Subcutaneous abdominal adipose tissue (tissue), 5 donors: ENCODE measurements around the gene HCAR2.
"Not testable (repeated sequence)": the region's sequence is repeated elsewhere in the genome, so short reads cannot be mapped to it uniquely, and the experiment has no call there.

ENCODE experiments used
- H3K27ac ChIP-seq: one replicate; pipeline ENCODE4 v1.7.0; 2013; ENCODE audit warnings: low read depth, mild to moderate bottlenecking, inconsistent platforms, low read length, moderate library complexity
- H3K27me3 ChIP-seq, 5 donors: one replicate each; pipeline ENCODE4 v1.7.0; 2013; ENCODE audit warnings: low read length in 5 of 5, inconsistent platforms in 1 of 5; ENCODE audit not compliant: control insufficient read depth in 5 of 5, insufficient read depth in 4 of 5
- H3K36me3 ChIP-seq, 5 donors: one replicate each; pipeline ENCODE4 v1.7.0; 2013; ENCODE audit warnings: low read length in 5 of 5; ENCODE audit not compliant: control insufficient read depth in 5 of 5, insufficient read depth in 5 of 5
- H3K4me1 ChIP-seq, 5 donors: one replicate each; pipeline ENCODE4 v1.7.0; 2013; ENCODE audit warnings: low read length in 5 of 5, mild to moderate bottlenecking in 3 of 5, moderate library complexity in 1 of 5; ENCODE audit not compliant: control insufficient read depth in 5 of 5, insufficient read depth in 5 of 5
- H3K4me3 ChIP-seq, 5 donors: one replicate each; pipeline ENCODE4 v1.7.0; 2013; ENCODE audit warnings: low read length in 5 of 5, low read depth in 1 of 5
- H3K9ac ChIP-seq, 5 donors: one replicate each; pipeline ENCODE4 v1.7.0; 2013; ENCODE audit warnings: low read length in 5 of 5, mild to moderate bottlenecking in 4 of 5, moderate library complexity in 3 of 5
- H3K9me3 ChIP-seq, 5 donors: one replicate each; pipeline ENCODE4 v1.7.0; 2013; ENCODE audit warnings: low read length in 5 of 5; ENCODE audit not compliant: control insufficient read depth in 5 of 5
- donor health status: healthy.
- donor health status: healthy.
- donor health status: healthy.
- donor health status: healthy.
- donor health status: healthy.

Gene HCAR2

GRCh38 chr12:122691566-122691965 is 11.6 kb downstream of the HCAR2 start:
- H3K4me1 ChIP-seq: peaks cover 0 to 18% (median 5%) of the 10 kb centered on the region in 5 donors
- H3K9ac ChIP-seq: no peak overlapping the region
- H3K9me3 ChIP-seq: no peaks in the 10 kb centered on the region

GRCh38 chr12:122688291-122688690 is 14.9 kb downstream of the HCAR2 start:
- Histone ChIP-seq H3K9me3 (no peaks in the 10 kb centered on the region), H3K27ac (no peak overlapping the region), H3K9ac (no peak overlapping the region), H3K27me3 (no peaks in the 10 kb centered on the region), H3K36me3 (no peaks in the 10 kb centered on the region), H3K4me3 (no peak overlapping the region), H3K4me1 (peaks cover 0 to 23% (median 5%) of the 10 kb centered on the region in 5 donors)

More at GRCh38 chr12:122691566-122691965, 11.6 kb downstream of the HCAR2 start:
- peak overlapping the region in 1 of 5 donors; percentile 27 for H3K4me3 ChIP-seq
- H3K27me3 ChIP-seq: no peaks in the 10 kb centered on the region
- H3K36me3 ChIP-seq: no peaks in the 10 kb centered on the region
- H3K27ac ChIP-seq: no peak overlapping the region

- Histone ChIP-seq H3K9ac (no peak overlapping the region), H3K27ac (no peak overlapping the region), H3K4me3 (no peak overlapping the region), H3K4me1 (peaks cover 0 to 23% (median 5%) of the 10 kb centered on the region in 5 donors), H3K36me3 (no peaks in the 10 kb centered on the region), H3K9me3 (no peaks in the 10 kb centered on the region), H3K27me3 (no peaks in the 10 kb centered on the region)
Measured at GRCh38 chr12:122687086-122687485, 16.1 kb downstream of the HCAR2 start.

DNA sequence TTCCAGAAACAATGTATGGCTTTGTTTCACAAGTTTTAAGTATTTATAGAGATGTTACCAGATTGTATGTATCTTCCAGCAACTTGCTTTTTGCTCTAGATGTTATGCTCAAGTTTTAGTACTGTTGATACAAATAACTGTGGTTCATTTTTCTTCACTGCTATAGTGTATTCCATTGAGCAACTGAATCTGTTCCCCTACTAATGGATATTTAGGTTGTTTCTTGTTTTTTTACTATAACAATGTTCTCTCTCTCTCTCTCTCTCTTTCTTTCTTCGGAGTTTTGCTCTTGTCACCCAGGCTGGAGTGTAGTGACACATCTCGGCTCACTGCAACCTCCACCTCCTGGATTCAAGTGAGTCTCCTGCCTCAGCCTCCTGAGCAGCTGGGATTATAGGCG is 16.6 kb downstream of the HCAR2 start:
- Histone ChIP-seq H3K27me3 (no peaks in the 10 kb centered on the region), H3K27ac (no peak overlapping the region)

DNA sequence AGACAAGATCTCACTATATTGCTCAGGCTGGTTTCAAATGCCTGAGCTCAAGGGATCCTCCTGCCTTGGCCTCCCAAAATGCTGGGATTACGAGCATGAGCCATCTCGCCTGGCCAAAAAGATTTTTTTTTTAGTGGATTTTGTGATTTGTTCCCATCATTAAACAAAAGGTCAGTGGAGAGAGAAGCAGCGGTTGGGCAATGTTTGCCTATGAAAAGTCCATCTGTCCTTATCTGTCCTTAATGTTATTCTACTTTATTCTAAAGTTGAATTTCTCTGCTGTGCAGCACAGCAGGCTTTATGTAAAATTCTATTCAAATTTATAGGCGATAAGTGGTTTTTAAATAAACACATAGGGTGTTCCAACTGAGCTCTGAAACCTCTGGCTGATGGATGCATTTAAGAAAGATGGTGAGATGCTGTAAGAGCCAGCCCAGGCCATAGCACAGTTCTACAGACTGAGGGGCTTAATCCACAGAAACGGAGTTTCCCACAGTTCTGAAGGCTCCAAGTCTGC is 18.8 kb downstream of the HCAR2 start:
- no peak overlapping the region for H3K9ac ChIP-seq
- no peaks in the 10 kb centered on the region for H3K27me3 ChIP-seq
- no peak overlapping the region for H3K4me3 ChIP-seq
- peaks cover 0 to 18% (median 14%) of the 10 kb centered on the region in 5 donors for H3K4me1 ChIP-seq
- no peaks in the 10 kb centered on the region for H3K36me3 ChIP-seq
- no peak overlapping the region for H3K27ac ChIP-seq
- no peaks in the 10 kb centered on the region for H3K9me3 ChIP-seq

More for the DNA sequence above, 16.6 kb downstream of the HCAR2 start:
- Histone ChIP-seq H3K4me3 (no peak overlapping the region), H3K9me3 (no peaks in the 10 kb centered on the region), H3K36me3 (no peaks in the 10 kb centered on the region), H3K4me1 (peaks cover 0 to 24% (median 7%) of the 10 kb centered on the region in 5 donors), H3K9ac (no peak overlapping the region)

DNA sequence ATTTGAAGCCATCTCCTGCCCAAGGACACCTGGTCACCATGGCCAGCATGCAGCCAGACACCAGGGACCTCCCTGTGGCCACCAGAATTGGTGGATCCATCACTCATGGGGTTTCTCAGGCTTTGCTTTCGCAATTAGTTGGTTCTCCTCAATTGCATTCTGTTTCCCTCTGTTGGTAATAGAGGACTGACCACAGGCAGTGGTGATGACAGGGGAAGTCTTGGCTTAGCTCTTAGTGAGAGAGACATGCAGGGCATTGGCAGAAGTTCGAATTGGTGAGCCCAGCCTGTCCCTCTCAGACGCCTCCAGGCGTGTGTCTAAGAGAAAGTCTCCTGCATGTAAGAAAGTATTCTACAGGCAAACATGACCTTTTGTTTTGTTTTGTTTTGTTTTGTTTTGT is 21.3 kb downstream of the HCAR2 start:
- H3K27me3 ChIP-seq: no peaks in the 10 kb centered on the region
- H3K9ac ChIP-seq: no peak overlapping the region
- no peaks in the 10 kb centered on the region for H3K9me3 ChIP-seq
- no peak overlapping the region for H3K4me3 ChIP-seq
- H3K36me3 ChIP-seq: no peaks in the 10 kb centered on the region
- no peak overlapping the region for H3K27ac ChIP-seq
- H3K4me1 ChIP-seq: peaks cover 0 to 37% (median 29%) of the 10 kb centered on the region in 5 donors

DNA sequence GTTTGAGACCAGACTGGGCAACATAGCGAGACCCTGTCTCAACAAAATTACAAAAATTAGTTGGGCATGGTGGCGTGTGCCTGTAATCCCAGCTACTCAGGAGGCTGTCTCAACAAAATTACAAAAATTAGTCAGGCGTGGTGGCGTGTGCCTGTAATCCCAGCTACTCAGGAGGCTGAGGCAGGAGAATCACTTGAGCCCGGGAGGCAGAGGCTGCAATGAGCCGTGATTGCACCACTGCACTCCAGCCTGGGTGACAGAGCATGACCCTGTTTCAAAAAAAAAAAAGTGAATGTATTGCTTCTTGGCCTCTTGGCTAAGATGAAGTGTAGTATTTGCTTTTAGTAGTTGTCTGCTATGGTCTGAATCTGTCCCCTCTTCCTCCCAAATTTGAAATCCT is 22.2 kb downstream of the HCAR2 start:
- H3K9ac ChIP-seq, H3K27ac ChIP-seq, H3K4me3 ChIP-seq, H3K9me3 ChIP-seq, H3K27me3 ChIP-seq, H3K36me3 ChIP-seq: not testable (repeated sequence)
- H3K4me1 ChIP-seq: peaks cover 0 to 37% (median 29%) of the 10 kb centered on the region in 5 donors

DNA sequence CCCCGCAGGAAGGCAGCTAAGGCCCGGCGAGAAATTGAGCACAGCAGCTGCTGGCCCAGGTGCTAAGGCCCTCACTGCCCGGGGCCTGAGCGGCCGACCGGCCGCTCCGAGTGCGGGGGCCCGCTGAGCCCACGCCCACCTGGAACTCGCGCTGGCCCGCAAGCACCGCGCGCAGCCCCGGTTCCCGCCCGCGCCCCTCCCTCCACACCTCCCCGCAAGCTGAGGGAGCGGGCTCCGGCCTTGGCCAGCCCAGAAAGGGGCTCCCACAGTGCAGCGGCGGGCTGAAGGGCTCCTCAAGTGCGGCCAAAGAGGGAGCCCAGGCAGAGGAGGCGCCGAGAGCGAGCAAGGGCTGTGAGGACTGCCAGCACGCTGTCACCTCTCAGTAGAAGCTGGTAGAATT is 26.4 kb downstream of the HCAR2 start:
- not testable (repeated sequence) for H3K9ac ChIP-seq

DNA sequence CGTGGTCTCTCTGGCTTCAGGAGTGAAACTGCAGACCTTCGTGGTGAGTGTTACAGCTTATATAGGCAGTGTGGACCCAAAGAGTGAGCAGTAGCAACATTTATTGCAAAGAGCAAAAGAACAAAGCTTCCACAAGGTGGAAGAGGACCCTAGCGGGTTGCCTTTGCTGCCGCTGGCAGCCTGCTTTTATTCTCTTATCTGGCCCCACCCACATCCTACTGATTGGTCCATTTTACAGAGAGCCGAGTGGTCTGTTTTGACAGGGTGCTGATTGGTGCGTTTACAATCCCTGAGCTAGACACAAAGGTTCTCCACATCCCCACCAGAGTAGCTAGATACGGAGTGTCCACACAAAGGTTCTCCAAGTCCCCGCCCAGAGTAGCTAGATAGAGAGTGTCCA is 27.1 kb downstream of the HCAR2 start:
- not testable (repeated sequence) for H3K9me3 ChIP-seq, H3K4me3 ChIP-seq, H3K27me3 ChIP-seq, H3K9ac ChIP-seq, H3K36me3 ChIP-seq, H3K27ac ChIP-seq
- peaks cover 0 to 27% (median 19%) of the 10 kb centered on the region in 5 donors for H3K4me1 ChIP-seq

More for the DNA sequence above, 26.4 kb downstream of the HCAR2 start:
- H3K4me1 ChIP-seq: peaks cover 0 to 33% (median 22%) of the 10 kb centered on the region in 5 donors
- not testable (repeated sequence) for H3K36me3 ChIP-seq, H3K27me3 ChIP-seq, H3K27ac ChIP-seq, H3K9me3 ChIP-seq, H3K4me3 ChIP-seq

GRCh38 chr12:122672515-122672914 is 30.6 kb downstream of the HCAR2 start:
- H3K27me3 ChIP-seq: no peaks in the 10 kb centered on the region
- H3K27ac ChIP-seq: no peak overlapping the region
- no peak overlapping the region for H3K9ac ChIP-seq
- no peak overlapping the region for H3K4me3 ChIP-seq
- H3K36me3 ChIP-seq: no peaks in the 10 kb centered on the region
- H3K9me3 ChIP-seq: no peaks in the 10 kb centered on the region
- H3K4me1 ChIP-seq: peaks cover 0 to 17% (median 14%) of the 10 kb centered on the region in 5 donors
